DND-41 (cell line): ENCODE measurements around the gene NCS1.

Experiments used
- CTCF ChIP-seq: IDR thresholded peaks from 2 replicates; pipeline ENCODE4 v1.5.1; 2012; ENCODE audit warnings: borderline replicate concordance, low read length, moderate library complexity, mild to moderate bottlenecking; ENCODE audit not compliant: poor library complexity, severe bottlenecking; ENCODE audit errors: extremely low read depth
- EZH2 ChIP-seq: IDR thresholded peaks from 3 replicates; pipeline ENCODE4 v1.6.1; 2012; ENCODE audit warnings: borderline replicate concordance, low read depth, mild to moderate bottlenecking, moderate library complexity, low read length, inconsistent platforms; ENCODE audit not compliant: severe bottlenecking

- TF ChIP-seq CTCF = no peak
- TF ChIP-seq EZH2 = no peak
These were observed 57.6 kb downstream of the NCS1 start for GRCh38 chr9:130229759-130230158.
